Astrocyte of the spinal cord (primary cell): Measurements from ENCODE around the gene NOL4L.

Experiments used
- DNase-seq: peaks from one replicate; pipeline ENCODE4 v3.0.0; 2011; ENCODE audit warnings: low read depth, low spot score
- H3K4me3 ChIP-seq: 2 replicates; pipeline ENCODE4 v1.5.1; 2011; ENCODE audit warnings: low read depth, mild to moderate bottlenecking, low read length, moderate library complexity
- in situ Hi-C: cut with HindIII; loops from 2 replicates; pipeline ENCODE4 v1.10.0; 2017; ENCODE audit warnings: low sequenced_read_pairs
- TF ChIP-seq, protein P1 (sequence below): IDR thresholded peaks from 2 replicates; pipeline ENCODE4 v1.5.1; 2012; ENCODE audit warnings: low read depth, mild to moderate bottlenecking, low read length, inconsistent platforms

NOL4L gene

DNA sequence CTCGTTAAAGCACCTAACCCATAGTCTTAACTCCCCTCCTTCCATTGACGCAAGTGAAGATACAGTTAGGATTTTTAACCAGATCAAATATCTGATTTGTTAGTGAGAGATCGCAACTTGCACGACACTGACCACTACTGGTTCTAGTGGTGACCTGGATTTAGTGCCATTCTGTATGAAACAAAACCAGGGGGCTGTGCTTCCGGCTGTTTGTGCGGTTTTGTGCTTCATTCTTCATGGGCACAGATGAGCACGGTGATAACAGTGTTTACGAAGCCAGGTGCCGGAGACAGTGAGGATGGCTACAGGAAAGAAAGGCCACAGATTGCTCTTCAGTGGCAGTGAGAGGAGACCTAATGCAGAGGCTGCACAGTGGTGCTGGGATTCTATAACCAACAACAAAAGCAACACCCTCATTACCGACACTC is 75.5 kb downstream of the NOL4L start:
- in situ Hi-C loops, result no loop called here
- DNase-seq, result no peak
- H3K4me3 ChIP-seq, result no peak overlapping the region
- TF ChIP-seq, protein P1, sequence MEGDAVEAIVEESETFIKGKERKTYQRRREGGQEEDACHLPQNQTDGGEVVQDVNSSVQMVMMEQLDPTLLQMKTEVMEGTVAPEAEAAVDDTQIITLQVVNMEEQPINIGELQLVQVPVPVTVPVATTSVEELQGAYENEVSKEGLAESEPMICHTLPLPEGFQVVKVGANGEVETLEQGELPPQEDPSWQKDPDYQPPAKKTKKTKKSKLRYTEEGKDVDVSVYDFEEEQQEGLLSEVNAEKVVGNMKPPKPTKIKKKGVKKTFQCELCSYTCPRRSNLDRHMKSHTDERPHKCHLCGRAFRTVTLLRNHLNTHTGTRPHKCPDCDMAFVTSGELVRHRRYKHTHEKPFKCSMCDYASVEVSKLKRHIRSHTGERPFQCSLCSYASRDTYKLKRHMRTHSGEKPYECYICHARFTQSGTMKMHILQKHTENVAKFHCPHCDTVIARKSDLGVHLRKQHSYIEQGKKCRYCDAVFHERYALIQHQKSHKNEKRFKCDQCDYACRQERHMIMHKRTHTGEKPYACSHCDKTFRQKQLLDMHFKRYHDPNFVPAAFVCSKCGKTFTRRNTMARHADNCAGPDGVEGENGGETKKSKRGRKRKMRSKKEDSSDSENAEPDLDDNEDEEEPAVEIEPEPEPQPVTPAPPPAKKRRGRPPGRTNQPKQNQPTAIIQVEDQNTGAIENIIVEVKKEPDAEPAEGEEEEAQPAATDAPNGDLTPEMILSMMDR, result peak; percentile 22

DNA sequence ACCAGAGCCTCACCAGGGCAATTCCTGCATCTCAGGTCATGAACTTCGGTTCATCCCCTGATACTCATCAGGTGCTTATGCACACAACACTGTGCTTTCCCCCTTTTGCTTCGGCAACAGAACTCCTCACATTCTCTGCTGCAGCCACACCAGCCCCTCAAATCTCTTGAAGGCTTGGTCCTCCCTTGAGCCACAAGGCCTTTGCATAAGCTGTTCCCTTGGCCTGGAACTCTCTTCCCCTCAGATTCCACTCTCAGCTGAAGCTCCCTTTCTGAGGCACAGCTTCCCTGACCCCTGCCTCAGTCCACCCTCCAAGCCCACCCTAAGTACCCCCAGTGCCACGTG is 76.4 kb downstream of the NOL4L start:
- in situ Hi-C loops, result no loop called here
- no peak overlapping the region for H3K4me3 ChIP-seq
- DNase-seq, result no peak
- TF ChIP-seq, protein P1, result no peak

DNA sequence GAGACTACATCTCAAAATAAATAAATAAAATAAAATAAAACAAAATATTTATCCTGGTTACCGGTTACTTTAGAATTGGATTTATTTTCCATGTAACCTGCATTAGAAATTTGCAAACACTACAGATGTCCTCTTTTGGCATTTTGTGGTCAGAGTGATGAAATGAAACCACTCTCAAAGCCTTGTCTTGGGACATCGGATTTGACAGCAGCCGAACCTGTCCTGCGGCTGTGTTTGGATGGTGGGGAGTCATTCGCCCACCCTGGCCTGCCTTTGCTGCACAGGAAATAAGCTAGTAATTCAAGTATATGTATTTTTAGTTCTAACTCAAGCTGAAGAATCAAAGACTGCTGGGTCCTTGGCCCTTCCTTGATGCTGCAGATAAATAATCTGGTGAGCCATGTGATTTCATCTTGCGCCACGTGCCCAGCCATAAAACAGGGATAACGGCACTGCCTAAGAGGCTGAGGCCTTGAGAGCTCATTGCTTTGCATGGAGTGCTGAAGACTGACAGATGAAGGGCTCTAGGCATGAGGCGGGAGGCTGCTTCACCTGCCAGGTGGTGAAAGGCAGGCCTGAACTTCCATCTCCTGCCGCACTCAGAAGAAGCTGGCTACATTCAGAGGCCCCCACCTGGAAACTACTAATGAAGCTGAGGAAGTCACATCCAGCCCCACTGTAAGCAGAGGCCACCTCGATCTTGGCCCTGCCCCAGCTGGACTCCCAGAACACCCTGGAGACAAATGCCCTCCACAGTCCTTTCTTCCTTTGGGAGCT is 76.9 kb downstream of the NOL4L start:
- TF ChIP-seq, protein P1, result no peak
- H3K4me3 ChIP-seq, result no peak overlapping the region
- in situ Hi-C loops, result no loop called here
- DNase-seq, result no peak

DNA sequence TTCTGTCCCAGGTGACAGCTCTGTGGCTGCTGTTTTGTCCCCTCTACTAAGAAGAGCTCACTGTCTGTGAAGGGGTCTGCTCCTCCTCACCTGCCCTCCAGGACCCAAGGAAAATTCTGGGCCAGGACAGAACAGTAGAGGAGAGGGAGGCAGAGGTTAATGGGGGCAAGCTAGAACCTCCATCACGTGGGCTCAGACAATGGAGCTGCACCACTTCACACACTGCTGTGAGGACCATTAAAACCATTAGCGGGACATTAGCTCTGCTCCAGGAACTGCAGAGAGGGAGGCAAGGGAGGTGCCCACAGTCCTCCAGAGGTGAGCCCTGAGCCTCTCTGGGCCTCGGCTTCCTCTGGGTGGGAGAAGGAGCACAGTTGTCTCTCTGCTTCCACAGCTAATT is 78.4 kb downstream of the NOL4L start:
- TF ChIP-seq, protein P1, result no peak
- in situ Hi-C loops, result no loop called here
- DNase-seq, result no peak
- H3K4me3 ChIP-seq, result no peak overlapping the region

DNA sequence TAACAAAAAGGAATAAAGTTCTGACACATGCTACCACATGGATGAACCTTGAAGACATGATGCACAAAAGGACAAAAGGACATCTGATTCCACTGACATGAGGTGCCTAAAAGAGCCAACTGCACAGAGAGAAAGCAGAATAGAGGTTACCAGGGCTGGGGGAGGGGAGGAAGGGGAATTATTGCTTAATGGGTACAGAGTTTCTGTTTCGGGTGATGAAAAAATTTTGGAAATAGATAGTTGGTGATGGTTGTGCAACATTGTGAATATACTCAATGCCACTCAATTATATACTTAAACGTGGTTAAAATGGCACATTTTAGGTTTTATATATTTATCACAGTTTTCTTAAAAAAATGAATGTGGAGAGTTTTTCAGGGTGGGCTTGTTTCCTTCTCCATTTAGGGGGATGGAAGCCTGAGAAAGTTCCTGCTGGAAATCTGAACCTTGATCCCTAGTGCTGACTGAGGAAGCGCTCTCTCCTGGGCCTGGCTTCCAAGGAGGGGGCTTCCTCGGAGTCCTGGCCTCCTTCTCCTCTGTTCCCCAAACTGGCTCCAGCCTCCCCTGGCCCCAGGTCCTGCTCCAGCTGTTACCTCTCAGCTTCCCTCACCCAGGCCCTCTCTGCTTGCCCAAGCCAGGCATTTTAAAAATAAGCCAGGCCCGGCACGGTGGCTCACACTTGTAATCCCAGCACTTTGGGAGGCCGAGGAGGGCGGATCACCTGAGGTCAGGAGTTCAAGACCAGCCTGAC is 79.2 kb downstream of the NOL4L start:
- in situ Hi-C loops, result no loop called here
- no peak overlapping the region for H3K4me3 ChIP-seq
- no peak for DNase-seq
- TF ChIP-seq, protein P1, result no peak

DNA sequence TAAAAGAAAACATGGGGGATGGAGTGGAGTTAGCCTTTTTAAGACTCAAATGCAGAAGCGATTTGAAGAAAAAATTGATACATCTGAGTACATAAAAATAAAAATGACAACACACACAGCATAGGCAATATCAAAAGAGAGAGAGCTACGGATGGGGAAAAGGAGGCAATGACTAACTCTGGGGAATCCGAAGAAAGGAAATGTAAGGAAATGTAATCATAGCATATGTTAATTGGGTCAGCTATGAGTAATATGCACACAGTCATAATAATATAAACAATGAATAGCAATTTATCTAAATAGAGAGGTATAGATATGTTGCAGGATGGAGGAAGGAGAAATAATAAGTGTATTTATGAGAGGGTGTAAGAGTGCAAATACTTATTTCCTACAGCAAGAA is 83.4 kb downstream of the NOL4L start:
- in situ Hi-C loops, result no loop called here
- TF ChIP-seq, protein P1, result no peak
- DNase-seq, result no peak
- no peak overlapping the region for H3K4me3 ChIP-seq
